ENCODE measurements around the gene PDHX.

PDHX gene

DNA sequence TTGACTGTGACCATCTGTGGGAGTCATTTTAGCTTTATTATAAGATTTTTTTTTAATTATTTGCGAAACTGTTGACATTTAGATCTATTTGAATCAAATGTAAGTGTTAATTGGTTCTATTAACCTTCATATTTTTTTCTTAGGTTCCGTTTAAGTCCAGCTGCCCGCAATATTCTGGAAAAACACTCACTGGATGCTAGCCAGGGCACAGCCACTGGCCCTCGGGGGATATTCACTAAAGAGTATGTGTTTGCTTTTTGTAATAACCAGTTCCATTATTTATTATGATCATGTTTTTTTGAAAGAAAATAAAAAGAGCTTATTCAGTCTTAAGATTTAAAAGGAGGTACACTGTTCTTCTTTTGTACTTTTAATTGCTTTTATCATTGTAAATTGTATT, 43.9 kb downstream of the PDHX start:
- DNase-seq = no peak

DNA sequence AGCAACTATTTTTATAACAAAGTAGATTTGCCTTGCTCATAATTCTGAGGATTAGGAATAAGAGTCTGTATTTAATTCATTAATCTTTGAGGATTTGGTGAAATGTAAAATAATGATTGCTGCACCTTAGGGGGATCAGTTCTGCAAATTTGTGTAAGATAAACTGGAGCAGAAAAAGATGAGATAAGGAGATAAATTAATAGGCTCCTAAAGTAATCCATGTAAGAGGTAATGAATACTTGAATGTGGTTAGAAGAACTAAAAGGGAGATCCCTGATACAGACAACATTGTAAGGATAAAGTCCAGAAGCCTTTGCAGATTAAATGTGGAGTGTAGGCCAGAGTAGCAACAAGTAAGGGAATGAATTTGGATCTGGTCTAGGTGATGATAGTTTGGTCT, 45.6 kb downstream of the PDHX start:
- no peak for DNase-seq

DNA sequence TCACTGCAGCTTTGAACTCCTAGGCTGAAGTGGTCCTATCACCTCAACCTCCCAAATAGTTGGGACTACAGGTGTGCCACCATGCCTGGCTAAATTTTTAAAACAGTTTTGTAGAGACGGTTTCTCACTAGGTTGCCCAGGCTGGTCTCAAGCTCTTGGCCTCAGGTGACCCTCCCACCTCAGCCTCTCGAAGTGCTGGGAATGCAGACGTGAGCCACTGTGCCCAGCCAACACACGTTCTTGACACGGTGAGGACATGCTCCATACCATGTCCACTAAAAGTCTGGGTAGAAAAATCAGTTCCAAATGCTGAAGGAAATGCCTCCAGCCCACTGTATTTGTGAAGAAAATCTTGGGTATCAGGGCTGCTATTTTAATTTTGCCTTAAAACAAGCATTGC, 46.9 kb downstream of the PDHX start:
- DNase-seq = no peak

DNA sequence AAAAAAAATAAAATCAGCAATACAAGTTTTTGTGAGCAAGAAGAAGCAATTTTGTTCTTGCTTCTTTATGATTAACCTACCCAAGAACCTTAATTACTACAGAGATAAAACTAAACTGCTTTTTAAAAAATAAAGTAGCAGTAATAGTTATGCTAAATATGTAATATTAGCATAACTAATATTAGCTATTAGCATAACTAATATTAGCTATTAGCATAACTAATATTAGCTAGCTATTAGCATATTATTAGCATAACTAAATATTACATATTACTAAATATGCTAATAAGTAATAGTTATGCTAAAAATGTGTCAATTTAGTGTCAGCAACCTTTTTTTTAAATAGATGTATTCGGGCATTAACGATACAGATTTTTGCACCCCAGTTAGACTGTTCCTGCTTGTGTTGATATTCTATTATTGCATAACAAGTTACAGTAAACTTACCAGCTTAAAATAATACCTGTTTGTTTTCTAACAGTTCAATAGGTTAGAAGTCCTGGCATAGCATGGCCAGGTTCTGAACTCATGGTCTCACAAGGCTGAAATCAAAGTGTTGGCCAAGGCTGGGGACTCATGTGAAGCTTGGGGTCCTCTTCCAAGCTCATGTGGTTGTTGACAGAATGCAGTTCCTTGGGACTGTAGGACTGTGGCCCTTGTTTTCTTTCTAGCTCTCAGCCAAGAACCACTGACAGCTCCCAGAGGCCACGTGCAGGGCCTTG, 48.4 kb downstream of the PDHX start:
- no peak for DNase-seq

DNA sequence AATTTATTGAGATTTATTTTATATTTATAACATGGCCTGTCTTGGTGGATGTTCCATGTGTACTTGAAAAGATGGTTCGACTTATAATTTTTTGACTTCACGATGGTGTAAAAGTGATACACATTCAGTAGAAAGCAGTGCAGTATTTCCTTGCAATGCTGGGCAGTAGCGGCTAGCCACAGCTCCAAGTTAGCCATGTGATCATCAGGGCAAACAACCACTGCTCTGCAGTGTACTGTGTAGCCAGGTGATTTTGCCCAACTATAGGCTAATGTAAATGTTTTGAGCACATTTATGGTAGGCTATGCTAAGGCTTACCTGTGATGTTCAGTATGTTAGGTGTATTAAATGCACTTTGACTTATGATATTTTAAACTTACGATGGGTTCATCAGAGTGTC, 52.4 kb downstream of the PDHX start:
- no peak for DNase-seq

DNA sequence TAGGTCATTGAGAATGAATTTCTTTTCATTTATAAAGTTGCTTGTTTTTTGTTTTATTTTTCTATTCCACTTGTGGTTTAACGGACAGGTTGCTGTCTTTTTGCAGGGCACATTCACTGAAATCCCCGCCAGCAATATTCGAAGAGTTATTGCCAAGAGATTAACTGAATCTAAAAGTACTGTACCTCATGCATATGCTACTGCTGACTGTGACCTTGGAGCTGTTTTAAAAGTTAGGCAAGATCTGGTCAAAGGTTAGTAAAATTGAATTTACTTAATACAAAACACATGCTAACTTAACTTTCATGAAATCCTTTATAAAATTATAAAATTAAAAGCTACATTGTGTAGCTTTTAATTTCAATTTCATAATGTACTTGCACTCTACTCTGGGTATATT, 53.6 kb downstream of the PDHX start:
- DNase-seq = no peak

DNA sequence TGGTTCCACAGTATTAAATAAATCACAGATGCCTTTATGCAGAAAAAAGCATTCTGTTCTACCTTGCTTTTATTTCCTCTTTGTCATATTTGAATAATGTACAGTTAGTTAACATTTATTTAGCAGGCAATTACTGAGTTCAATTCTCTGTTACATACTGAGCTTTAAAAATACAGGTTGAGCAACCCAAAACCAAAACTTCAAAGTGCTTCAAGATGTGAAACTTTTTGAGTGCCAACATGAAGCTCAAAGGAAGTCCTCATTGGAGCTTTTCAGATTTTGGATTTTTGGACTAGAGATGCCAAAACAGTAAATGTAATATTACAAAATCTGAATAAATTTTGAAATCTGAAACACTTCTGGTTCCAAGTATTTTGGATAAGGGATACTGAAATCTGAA, 54.1 kb downstream of the PDHX start:
- DNase-seq = no peak

DNA sequence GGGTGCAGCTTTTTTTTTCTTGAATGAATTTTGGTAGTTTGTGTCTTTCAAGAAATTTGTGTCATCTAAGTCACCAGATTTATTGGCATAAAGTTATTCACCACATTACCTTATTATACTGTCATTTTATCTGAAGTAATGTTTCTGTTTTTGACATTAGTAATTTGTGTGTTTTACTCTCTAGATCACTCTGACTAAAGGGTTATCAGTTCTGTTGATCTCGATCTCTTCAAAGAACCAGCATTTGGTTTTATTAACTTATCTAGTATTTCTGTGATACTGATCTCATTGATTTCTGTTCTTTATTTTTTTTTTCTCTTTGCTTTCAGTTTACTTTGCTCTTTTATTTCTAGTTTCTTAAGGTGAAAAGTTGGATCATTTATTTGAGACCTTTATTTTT, 55.5 kb downstream of the PDHX start:
- no peak for DNase-seq

DNA sequence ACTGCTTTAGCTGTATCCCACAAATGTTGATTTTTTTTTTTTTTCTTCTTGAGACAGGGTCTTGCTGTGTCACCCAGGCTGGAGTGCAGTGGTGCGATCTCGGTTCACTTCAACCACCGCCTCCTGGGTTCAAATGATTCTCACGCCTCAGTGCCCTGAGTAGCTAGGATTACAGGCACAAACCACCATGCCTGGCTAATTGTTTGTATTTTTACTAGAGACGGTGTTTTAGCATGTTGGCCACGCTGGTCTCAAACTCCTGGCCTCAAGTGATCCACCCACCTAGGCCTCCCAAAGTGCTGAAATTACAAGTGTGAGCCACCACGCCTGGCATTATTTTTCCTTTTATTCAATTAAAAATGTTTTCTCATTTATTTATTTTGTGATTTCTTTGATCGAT, 55.9 kb downstream of the PDHX start:
- no peak for DNase-seq

DNA sequence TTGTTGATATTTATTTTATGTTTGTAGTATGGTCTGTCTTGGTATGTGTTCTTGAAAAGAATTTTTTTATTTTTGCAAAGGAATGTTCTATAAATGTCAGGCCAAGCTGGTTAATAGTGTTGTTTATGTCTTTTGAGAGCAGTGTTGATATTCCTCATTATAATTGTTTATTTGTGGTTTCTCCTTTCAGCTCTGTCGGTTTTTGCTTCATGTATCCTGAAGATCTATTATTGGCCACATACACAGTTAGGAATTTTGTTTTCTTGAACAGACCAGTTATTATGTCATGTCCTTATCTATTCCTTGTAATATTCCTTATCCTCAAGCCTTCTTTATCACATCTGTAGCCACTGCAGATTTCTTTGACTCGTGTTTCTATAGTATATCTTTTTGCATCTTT, 56.5 kb downstream of the PDHX start:
- DNase-seq = no peak

DNA sequence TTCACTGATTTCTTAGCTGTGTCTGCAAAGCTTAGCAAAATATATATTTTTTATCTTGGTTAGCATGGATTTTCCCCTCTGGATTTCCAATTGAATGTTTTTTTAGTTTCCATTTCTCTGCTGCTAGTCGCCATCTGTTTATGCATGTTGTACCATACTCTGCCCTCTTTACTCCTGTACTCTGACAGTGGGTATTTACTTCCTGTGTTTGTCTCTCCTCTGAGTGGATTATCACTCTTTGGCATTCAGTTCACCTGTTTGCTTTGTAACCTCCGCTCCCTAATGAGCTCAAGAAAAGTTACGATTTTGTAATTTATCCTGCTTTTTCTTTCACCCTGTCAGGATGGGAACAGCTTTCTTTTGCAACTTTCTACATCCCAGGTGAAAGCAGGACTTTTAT, 59.1 kb downstream of the PDHX start:
- DNase-seq = no peak

DNA sequence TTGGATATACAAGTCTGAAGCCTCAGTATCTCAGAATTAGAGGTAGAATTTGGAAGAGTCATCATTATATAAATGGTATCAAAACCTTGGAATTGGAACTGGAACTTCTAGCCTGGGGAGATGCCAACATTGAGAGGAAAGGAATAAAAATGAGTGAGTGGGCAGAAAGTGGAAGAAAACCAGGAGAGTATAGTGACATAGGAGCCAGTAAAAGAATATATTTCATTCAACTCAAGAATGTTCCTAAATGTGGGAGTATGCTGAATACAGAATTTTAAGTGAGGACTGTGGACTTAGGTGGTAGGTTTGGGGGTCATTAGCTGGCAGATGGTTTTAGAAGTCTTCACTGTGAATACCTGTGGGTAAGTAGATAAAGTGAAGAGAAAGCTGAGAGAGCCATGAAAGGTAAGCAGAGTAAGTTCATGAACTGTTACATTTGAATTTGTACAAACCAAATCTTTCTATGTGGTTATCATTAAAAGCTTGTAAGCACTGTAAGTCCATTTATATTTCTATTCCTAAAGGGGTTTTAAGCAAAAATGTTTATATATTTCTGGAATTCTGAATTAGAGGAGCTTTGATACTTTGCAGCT, 60.2 kb downstream of the PDHX start:
- DNase-seq = no peak

DNA sequence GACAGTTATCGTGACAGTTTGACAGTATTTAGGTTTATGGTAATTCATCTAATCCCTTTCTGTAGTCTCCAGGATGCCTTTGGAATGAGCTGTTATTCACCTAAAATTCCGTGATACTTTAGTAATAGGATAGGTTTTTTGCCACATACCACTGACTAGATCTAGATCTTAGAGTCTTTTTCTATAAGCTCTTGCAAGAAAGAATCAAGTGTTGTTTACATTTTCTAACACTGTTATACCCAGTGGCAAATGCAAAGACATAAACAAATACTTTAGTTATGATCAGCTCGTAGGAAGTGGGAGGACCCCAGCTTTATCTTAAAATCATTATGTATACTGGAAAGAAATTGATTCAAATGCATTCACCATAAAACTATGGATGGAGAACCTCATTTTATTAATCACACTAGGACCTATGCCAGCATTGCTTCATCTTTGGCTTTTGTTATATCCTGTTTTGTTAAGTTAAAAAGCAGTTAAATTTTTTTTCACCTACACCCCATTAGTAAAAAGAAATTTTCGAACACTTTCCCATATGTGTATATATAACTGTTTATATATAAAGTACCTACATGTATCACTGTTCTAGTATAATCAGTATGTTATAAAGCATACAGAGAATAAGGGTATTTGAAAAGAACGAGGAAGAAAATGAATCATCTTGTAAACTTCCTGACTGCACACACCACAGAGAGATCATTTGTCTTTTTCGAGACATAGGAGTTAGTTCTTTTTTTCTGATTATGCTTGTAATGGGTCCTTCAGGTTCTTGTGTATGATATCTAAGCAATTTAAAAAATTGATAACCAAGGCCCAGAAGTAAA, 60.9 kb downstream of the PDHX start:
- no peak for DNase-seq

DNA sequence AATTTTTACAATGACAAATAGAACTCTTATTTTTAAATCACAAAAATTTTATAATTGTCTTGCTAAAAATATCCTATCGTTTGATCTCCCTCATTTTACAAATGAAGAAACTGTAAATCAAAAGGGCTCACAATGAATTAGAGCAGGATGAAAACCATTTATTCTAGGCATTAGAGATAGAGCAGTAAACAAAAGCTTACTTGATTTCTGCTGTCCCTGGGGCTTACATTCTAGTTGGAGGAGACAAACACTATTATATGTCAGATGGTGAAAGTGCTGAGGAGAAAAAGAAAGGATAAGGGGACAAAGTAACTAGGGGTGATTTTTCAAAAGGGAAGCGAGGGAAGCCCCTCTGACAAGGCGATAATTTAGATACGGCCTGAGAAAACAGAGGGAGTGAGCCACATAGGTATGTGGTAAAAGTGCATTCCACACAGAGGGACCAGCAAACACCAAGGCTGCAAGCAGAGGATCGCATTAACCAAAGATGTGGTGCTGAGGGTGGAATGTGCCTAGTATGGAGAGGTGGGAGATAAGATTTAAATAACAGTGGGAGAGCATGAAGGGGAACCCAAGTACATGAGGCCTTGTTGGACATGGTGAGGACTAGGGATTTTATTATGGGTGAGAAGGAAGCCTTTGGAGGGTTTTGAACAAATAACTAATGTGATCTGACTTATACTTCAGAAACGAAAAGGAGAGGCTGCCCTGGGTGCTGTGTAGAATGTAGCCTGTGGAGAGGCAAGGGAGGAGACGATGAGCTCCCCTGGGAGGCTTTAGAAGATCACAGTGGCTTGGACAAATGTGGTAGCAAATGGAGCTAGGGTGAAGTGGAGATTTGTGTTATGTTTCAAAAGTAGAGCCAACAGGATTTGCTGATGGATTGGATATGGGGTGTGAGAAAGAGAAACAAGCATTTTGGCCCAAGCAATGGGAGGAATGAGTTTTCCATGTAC, 62.1 kb downstream of the PDHX start:
- no peak for DNase-seq

DNA sequence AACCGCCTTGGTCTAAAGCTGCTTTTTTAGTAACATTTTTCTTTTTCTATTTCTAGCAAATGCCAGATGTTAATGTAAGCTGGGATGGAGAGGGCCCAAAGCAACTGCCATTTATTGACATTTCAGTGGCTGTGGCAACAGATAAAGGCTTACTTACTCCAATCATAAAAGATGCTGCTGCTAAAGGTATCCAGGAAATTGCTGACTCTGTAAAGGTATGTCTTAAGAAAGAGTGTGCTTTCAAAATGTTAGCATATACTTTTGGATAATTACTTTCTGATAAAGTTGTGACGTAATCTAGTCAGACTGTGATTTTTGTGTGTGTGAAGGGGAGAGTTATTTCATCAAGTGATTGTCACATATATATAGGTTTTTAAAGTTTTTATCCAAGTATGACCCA, 68.1 kb downstream of the PDHX start:
- DNase-seq = no peak

DNA sequence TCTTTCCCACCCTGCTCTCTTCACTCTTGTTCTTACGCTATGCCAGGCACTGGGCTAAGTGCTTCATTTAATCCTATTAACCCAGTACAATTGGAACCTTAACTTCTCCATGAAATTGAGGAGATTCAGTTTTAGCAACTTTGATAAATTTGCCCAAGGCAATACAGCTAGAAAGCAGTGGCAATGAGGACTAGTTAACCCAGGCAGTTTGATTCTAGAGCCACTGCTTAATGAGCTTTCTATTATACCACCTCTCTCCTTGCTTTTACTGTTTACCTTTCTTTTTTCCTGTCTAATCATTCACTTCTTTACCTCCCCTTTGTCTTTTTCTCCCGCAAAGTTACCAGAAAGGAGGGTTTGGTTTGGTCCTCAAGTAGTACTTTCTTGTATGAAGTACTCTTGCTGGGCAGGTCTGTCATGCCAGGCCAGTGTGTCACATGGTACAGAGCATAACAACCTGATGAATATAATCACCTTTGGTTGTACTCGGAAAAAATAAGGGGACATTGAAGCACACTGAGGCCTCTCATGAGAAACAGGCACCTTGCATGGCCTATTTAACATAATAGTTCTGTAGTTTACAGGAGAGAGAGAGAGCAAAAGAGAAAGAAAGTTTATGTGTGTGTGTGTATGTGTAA, 70.6 kb downstream of the PDHX start:
- DNase-seq = no peak

DNA sequence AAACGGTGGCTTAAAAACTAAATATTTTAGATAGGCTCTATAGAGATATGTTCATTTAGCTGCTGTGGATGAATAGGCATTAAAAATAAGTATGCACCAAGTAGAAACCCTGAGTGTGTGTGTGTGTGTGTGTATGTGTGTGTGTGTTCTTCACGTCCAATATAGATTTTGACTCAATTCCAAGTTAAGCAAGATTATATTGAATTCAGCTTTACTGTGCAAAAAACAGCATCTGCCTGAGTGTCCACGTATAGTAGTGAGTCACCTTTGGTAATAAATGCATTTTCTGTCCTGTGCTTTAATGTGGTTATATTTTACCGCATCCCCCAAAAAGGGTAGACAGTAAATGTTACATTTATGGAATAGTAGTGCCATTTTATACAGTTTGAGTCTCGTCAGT, 71.2 kb downstream of the PDHX start:
- DNase-seq = no peak

DNA sequence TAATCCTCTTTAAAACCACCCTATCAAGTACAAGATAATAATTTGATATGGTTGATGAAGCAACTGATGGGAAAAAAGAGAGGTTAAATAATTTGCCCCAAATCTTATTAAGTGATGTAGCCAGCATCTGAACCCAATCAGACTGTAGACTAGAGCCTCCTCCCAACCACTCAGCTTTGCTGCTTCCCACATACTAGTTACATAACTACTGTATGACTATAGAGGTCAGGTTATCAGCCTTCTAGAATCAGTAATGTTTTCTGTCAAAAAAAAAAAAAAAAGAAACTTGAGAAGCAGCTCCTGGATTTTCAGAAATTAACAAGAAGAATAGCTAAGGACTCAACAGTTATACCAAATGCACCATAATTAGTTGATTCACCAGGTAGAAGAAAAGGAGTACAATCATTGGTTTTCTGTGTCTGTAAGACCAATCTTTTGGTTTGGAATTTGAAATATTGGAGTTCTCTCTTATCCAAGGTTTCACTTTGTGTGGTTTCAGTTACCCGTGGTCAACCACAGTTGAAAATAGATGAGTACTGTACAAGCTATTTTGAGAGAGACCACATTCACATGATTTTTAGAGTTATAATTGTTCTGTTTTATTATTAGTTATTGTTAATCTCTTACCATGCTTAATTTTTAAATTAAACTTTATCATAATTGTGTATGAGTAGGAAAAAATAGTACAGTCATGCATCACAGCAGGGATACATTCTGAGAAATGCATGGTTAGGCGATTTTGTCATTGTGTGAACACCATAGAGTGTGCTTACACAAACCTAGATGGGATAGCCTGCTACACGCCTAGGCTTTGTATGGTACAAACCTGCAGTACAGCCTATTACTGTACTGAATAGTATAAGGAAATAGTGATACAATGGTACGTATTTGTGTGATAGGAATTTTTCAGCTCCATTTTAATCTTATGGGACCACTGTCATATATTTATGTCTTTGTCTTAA, 72.2 kb downstream of the PDHX start:
- no peak for DNase-seq

DNA sequence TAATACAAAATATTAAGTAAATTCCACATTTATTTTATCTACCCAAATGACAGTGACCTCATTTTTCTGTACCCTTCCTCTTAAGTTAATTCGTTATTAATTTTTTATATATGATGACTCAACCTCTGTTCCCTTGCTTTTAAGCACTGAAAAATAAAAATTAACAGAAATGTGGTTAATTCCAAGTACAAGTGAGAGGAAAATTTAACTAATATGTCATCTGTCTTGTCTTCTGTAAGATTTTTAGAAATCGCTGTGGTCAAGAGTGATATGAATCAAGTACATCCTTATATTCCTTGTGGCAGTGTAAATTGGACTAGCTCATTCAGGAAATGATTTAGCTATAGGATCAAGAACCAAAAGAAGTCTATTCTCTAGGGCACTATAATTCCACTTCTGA, 74.5 kb downstream of the PDHX start:
- no peak for DNase-seq

DNA sequence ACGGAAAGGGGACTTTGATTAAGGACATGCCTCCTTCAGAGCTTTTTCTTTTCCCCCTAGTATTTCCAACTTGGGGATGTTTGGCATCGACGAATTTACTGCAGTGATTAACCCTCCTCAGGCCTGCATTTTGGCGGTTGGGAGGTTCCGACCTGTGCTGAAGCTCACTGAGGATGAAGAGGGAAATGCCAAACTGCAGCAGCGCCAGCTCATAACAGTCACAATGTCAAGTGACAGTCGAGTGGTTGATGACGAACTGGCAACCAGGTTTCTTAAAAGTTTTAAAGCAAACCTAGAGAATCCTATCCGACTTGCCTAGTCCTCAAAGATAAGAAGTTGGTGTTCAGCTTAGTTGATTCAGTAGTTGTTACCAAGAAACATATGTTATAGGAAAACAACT, 78.4 kb downstream of the PDHX start:
- DNase-seq = no peak

DNA sequence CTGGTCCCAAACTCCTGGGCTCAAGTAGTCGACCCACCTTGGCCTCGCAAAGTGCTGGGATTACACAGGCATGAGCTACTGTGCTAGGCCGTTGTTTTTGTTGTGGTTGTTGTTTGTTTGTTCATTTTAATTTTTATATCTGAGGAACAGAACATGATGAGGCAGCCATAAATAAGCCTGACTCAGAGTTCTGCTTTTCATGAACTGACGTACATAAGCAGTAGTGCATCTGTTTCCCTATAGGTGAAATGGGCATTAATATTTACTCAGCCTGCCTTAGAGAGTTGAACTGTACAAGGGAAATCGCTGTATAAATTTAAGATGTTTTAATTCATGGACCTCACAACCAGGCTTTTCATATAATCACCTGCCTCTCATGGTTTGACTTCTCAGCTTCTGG, 80.5 kb downstream of the PDHX start:
- no peak for DNase-seq
